ENCODE measurements around the gene ERBB3. TPM values are rescaled to one million over a fixed set of nuclear protein-coding genes. Genes with fewer than 3 reads are reported as not detected.

ERBB3 gene
- total RNA-seq, 1 experiment from 2014 or later: 56.5 TPM

- Histone ChIP-seq H3K18ac (ENCODE audit: insufficient read length, low read depth, low read length) (no peak overlapping the region), H2BK5ac (ENCODE audit: insufficient read length, low read length) (no peak overlapping the region), H3K79me2 (ENCODE audit: insufficient read depth, low read length) (no peaks in the 10 kb centered on the region; the same call in 1 of the 2 replicates), H2AFZ (ENCODE audit: low read length) (no peak overlapping the region), H2BK120ac (ENCODE audit: low read depth, low read length, poor library complexity, severe bottlenecking) (no peak overlapping the region), H3K27ac (ENCODE audit: insufficient read length, low read depth, low read length) (no peak overlapping the region), H3K23me2 (ENCODE audit: insufficient read length, low read depth, low read length, poor library complexity, severe bottlenecking) (peaks cover 10% of the 10 kb centered on the region), H3K4ac (ENCODE audit: low read depth, low read length) (no peak overlapping the region), H3K56ac (ENCODE audit: insufficient read length, low read depth, low read length) (no peak overlapping the region), H3T11ph (ENCODE audit: low read length) (no peak overlapping the region), H3K14ac (ENCODE audit: insufficient read depth, low read length) (no peak overlapping the region), H2BK20ac (ENCODE audit: low read depth, low read length, poor library complexity, severe bottlenecking) (no peak overlapping the region), H3K4me2 (ENCODE audit: insufficient read depth, insufficient read length, low read length) (no peak overlapping the region), H3K9ac (ENCODE audit: extremely low read depth, insufficient read length, low read length) (no peak overlapping the region), H2AK5ac (ENCODE audit: insufficient read length, low read length) (no peak overlapping the region), H4K20me1 (ENCODE audit: control insufficient read depth, insufficient read depth, insufficient read length) (no peaks in the 10 kb centered on the region), H3K9me3 (ENCODE audit: control insufficient read depth, low read depth, low read length) (no peaks in the 10 kb centered on the region), H3K4me1 (ENCODE audit: insufficient read depth, low read length) (0 out of 2 replicates have a peak, but pooled peaks cover 2% of the 10 kb centered on the region), H3K79me1 (ENCODE audit: insufficient read depth, low read depth, low read length, poor library complexity, severe bottlenecking) (no peaks in the 10 kb centered on the region), H4K91ac (ENCODE audit: insufficient read length, low read depth, low read length) (no peak overlapping the region), H2BK15ac (ENCODE audit: low read depth, low read length) (no peak overlapping the region), H3K23ac (ENCODE audit: insufficient read length, low read depth, low read length) (no peak overlapping the region), H4K8ac (replicated peaks; ENCODE audit: insufficient read length, low read depth, low read length) (no peak overlapping the region), H3K27me3 (ENCODE audit: insufficient read depth, low read length) (no peaks in the 10 kb centered on the region), H4K5ac (ENCODE audit: insufficient read length, low read depth, low read length) (no peak overlapping the region), H2BK12ac (ENCODE audit: insufficient read length, low read depth, low read length) (no peak overlapping the region)
- TF ChIP-seq, protein P1, sequence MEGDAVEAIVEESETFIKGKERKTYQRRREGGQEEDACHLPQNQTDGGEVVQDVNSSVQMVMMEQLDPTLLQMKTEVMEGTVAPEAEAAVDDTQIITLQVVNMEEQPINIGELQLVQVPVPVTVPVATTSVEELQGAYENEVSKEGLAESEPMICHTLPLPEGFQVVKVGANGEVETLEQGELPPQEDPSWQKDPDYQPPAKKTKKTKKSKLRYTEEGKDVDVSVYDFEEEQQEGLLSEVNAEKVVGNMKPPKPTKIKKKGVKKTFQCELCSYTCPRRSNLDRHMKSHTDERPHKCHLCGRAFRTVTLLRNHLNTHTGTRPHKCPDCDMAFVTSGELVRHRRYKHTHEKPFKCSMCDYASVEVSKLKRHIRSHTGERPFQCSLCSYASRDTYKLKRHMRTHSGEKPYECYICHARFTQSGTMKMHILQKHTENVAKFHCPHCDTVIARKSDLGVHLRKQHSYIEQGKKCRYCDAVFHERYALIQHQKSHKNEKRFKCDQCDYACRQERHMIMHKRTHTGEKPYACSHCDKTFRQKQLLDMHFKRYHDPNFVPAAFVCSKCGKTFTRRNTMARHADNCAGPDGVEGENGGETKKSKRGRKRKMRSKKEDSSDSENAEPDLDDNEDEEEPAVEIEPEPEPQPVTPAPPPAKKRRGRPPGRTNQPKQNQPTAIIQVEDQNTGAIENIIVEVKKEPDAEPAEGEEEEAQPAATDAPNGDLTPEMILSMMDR (conservative IDR thresholded peaks at IDR 0.05): no peak
- Mint-ChIP-seq H3K4me1 (peaks cover 22 to 25% of the 10 kb centered on the region in 2 experiments), H3K27ac (no peak overlapping the region), H3K36me3 (ENCODE audit: insufficient read depth in 1 of 3, low read depth in 3 of 3) (peaks cover 11 to 23% (median 16%) of the 10 kb centered on the region in 3 experiments; a peak in 6 of 7 replicates), H3K4me3 (peak overlapping the region in 1 of 2 experiments; percentile 90; a peak in 2 of 5 replicates), H3K9me3 (no peaks in the 10 kb centered on the region; a peak in 1 of 5 replicates), H3K27me3 (ENCODE audit: low read depth) (no peaks in the 10 kb centered on the region)
- DNase-seq: no peak
- WGBS (ENCODE audit: extremely low coverage, insufficient read length, low lambda C conversion rate): no CpG with 5 or more reads among the region's 3 CpGs
These were observed 70.6 kb downstream of the ERBB3 start for GRCh38 chr12:56150563-56150962.
